GM15510 (cell line): ENCODE results near the gene LTBR.

Source experiments
- POLR2A ChIP-seq: IDR thresholded peaks from 3 replicates; pipeline ENCODE4 v1.6.1; 2011; ENCODE audit warnings: borderline replicate concordance; ENCODE audit not compliant: insufficient read length; ENCODE audit errors: extremely low read depth

LTBR gene

DNA sequence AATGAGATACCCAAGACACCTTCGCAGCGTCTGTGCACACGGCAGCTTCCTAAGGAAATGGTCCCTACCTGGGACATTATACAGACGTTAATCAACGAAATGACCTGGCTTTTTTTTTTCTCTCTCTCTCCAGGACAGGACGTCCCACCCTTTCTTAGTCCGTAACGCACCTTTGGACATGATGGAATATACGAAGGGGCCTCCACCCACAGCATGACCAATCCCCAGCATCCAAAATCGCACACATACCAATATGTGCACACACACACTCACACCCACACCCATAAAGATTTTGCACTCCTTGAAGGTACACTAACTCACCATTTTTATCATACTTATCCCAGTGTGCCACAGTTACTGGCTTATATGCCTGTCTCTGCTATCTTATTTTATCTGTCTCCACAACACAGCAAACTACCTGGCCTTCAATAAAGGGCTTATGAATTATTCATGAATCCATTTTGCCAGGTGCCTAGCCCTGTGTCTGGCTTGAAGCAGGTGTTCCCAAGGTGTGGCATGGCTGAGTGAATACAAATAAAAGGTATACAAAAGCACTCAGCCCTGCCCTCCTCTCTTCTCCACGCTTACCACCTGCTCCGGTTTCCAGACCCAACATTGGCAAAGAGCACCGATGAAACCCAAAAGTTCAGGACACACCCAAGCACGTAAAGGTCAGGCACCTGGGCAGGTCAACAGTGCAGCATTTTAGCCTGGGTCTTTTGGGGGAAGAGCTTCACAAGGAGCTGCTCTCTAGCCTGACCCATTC lies 10.8 kb upstream of the LTBR start:
- no peak for TF ChIP-seq POLR2A

GRCh38 chr12:6374028-6374785 lies 9.8 kb upstream of the LTBR start:
- no peak for TF ChIP-seq POLR2A

DNA sequence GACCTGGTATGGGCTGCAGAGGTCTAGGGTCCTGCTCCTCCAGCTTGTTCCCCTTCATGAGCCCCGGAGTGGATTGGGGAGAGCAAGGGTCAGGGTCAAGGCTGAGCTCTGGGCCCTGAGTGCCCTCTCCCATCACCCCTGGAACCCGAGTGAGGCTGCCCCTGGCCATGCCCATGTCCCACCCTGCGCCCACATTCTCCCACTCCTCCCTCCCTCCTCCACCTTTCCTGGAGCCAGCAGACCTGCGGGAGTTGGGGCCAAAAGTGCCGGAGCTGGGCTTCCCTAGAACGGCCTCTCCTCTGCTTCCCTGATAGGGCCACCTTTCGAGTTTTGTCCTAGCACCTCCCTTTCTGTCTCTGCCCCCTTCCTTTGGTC lies 9.2 kb upstream of the LTBR start:
- no peak for TF ChIP-seq POLR2A

GRCh38 chr12:6375269-6376078 lies 8.5 kb upstream of the LTBR start, which contains the start of gene SCNN1A:
Gene SCNN1A, minus strand, starts transcription at chr12:6375563. Its CDS starts 780 bp downstream, at chr12:6374783.
- no peak for TF ChIP-seq POLR2A

DNA sequence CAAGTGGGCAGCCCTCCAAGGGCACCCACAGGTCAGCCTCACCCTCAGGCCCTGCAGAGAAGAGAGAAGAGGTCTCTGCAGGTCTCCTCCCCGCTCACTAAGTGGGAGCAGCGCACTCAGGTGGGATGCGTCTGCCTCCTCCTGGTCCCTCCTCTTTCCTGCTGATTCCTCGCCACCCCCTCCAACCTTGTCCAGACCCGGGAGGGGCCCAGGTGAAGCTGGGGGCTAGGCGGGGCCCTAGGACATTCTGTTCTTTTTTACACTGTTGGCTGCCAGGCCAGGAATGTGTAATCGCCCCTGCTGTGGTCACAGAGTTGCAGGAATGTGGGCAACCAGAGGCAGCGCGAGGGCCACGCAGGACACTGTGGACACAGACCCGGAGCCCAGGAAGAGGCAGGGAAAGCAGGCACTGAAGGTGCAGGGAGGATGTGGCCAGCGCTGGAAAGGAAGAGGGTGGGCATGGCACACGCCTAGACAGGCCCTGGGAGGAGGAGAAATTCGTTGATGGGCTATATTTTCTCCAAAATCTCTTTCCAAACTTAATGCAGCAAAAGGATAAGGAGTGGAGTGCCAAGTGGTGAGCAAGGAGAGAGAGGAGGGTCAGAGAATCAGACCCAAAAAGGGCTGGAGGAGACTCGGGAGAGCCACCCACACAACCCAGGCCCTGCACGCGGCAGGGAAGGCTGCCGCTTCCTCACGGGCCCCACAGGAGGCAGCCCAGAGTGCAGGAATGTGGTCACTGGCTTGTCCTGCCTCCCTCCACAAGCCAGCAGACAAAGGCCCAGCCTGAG lies 7.7 kb upstream of the LTBR start:
- no peak for TF ChIP-seq POLR2A

- TF ChIP-seq POLR2A, result no peak
Measured at GRCh38 chr12:6376870-6377666, 6.9 kb upstream of the LTBR start.

GRCh38 chr12:6377667-6377994 lies 6.3 kb upstream of the LTBR start:
- no peak for TF ChIP-seq POLR2A

GRCh38 chr12:6378709-6379472 lies 5.1 kb upstream of the LTBR start:
- no peak for TF ChIP-seq POLR2A

DNA sequence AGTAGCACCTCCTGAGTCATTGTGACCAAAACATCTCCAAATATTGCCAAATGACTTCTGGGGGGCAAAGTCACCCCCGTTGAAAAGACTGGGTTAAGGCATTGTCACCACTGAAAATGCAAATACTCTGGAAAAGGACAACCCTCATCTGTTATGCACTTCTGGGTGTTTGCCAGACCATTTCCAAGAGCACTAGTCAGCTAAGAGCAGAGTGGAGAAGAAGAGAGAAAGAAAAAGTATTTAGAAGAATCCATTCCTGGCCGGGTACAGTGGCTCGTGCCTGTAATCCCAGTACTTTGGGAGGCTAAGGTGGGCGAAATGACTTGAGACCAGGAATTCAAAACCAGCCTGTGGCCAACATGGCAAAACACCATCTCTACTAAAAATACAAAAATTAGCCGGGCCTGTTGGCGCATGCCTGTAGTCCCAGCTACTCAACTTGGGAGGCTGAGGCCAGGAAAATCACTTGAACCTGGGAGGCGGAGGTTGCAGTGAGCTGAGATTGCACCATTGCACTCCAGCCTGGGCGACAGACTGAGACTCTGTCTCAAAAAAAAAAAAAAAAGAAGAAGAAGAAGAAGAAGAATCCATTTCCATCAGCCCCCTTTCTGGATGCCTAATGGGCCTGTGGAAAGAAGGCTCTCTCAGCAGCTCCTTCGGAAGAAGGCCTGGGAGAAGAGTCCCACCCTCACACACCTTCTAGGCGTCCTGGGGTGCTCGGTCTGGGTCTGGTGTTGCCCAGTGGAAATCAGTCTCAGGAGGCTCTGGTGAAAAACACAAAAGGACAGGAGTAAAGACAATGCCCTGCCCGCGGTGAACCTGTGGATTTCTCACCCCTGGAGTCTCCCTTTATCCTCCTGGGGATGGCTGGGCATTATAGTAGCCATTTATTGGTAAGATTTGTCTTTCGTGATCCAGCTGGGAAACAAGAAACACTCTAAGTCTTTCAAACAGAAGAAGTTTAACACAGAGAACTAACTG lies 3.5 kb upstream of the LTBR start:
- TF ChIP-seq POLR2A, result no peak

- no peak for TF ChIP-seq POLR2A
Measured at GRCh38 chr12:6382371-6382770, 1.6 kb upstream of the LTBR start.

DNA sequence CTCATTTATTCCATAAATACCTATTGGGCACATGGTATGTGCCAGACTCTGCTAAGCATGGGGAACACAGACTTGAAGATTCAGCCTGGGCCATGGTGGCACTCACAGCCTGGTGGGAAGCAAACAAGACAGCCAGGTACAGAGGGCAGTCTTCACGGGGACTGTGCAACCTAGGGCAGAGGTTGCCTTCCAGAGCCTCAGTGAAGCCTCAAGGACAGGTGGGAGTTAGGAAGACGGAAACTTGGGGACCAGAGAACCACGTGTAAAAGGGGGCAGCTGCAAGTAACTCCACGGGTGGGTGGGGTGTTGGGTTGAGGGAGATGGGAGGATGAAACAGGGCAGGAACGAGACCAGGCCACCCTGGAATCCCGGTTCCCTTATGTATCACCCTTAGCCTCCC lies 980 bp upstream of the LTBR start:
- no peak for TF ChIP-seq POLR2A
